LNCaP clone FGC (cell line): ENCODE data around the gene RELL1.

ENCODE experiments used
- DNase-seq: peaks from one replicate; pipeline ENCODE4 v3.0.0-alpha.2; 2011; ENCODE audit warnings: low read depth
- H3K4me3 ChIP-seq: 2 replicates; pipeline ENCODE4 v1.5.1; 2011; ENCODE audit warnings: mild to moderate bottlenecking, low read depth, low read length, control low read depth
- TF ChIP-seq, protein P1 (sequence below): IDR thresholded peaks from 2 replicates; pipeline ENCODE4 v1.5.1; 2012; ENCODE audit warnings: mild to moderate bottlenecking; ENCODE audit not compliant: control insufficient read depth, insufficient read depth; ENCODE audit errors: extremely low read depth

The RELL1 gene

DNA sequence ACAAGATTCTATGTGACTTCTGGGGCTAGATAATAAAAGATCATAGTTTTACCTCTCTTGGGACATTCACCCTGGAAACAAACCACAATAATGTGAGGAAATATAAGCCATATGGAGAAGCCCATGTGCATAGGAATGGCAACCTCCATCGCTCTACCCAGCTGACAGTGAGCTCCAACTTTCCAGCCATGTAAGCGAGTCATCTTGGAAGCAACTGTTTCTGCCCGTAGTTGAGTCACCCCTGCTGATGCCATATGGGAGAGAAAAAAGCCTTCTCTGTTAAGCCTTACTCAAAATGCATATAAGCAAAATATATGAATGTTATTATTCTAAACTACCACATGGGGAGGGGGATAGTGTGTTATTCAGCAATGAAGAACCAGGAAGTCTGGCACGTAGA is 31.4 kb upstream of the RELL1 start:
- H3K4me3 ChIP-seq = no peak overlapping the region
- TF ChIP-seq, protein P1, sequence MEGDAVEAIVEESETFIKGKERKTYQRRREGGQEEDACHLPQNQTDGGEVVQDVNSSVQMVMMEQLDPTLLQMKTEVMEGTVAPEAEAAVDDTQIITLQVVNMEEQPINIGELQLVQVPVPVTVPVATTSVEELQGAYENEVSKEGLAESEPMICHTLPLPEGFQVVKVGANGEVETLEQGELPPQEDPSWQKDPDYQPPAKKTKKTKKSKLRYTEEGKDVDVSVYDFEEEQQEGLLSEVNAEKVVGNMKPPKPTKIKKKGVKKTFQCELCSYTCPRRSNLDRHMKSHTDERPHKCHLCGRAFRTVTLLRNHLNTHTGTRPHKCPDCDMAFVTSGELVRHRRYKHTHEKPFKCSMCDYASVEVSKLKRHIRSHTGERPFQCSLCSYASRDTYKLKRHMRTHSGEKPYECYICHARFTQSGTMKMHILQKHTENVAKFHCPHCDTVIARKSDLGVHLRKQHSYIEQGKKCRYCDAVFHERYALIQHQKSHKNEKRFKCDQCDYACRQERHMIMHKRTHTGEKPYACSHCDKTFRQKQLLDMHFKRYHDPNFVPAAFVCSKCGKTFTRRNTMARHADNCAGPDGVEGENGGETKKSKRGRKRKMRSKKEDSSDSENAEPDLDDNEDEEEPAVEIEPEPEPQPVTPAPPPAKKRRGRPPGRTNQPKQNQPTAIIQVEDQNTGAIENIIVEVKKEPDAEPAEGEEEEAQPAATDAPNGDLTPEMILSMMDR = no peak
- DNase-seq = no peak

DNA sequence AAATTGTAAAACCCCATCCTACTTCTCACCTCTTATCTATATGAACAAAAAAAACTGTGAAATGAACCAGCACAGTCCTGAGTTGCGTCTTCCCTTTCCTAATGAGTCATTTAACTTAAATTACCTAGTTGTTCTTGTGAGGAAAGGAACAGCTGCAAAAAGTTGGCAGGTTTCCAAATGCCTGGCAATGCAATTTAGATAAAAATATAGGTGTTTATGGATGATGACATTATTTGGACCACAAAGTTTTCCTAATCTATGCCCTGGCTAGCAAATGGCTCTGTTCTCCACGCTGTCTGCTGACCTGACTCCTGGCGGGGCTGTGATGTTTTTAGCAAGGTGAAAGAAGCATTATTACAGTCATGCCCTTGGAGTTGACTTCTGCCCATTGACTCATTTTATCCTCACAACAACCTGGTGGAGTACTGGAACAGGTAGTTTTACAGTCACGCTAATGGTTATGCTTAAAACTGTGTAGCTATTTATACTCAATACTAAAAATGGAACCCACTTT is 29.8 kb upstream of the RELL1 start:
- no peak overlapping the region for H3K4me3 ChIP-seq
- TF ChIP-seq, protein P1 = no peak
- DNase-seq = no peak

DNA sequence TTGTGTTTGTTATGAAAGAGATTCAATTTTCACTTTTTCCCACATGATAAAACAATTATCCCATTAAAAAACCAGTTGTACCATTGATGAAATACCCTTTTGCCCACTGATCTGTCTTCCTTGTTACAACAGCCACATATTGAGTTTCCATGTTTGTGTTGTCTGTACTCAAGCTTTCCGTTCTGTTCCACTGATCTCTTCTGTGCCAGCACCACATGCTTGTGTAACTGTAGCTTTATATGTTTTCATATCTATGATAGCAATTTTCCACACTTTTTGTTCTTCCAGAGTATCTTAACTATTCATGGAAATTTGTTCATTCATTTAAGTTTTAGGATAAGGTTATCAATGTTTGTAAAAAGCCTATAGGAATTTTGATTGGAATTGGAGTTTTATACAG is 24.3 kb upstream of the RELL1 start:
- no peak for DNase-seq
- no peak overlapping the region for H3K4me3 ChIP-seq
- TF ChIP-seq, protein P1 = no peak

DNA sequence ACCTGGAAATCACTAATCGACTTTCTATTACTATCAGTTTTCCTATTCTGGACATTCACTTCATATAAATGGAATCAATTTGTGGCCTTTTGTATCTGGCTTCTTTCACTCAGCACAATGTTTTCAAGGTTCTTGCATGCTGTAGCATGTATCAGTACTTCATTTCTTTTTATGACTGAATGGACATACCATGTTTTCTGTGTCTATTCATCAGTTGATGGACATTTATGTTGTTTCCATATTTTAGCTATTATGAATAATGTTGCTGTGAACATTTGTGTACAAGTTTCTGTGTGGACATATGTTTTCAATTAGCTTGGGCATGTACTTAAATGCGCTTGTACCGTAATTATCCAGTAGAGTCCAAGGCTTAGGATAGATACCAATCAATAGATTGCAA is 19.9 kb upstream of the RELL1 start:
- no peak overlapping the region for H3K4me3 ChIP-seq
- TF ChIP-seq, protein P1 = no peak
- no peak for DNase-seq

DNA sequence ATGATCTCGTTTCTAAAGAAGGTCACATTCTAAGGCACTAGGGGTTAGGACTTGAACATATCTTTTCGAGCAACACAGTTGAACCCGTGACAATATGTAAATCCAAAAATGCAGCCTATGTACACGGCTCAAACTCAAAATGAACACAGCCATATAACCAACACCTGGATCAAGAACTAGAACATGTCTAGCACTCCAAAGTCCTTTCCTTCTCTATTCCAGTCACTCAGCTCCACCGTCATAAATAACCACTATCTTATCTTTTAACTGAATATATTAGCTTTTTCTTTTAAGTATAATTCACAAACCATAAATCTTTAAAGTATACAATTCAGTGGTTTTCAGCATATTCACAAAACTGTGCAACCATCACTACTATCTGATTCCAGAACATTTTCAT is 19.4 kb upstream of the RELL1 start:
- no peak overlapping the region for H3K4me3 ChIP-seq
- TF ChIP-seq, protein P1 = no peak
- no peak for DNase-seq

DNA sequence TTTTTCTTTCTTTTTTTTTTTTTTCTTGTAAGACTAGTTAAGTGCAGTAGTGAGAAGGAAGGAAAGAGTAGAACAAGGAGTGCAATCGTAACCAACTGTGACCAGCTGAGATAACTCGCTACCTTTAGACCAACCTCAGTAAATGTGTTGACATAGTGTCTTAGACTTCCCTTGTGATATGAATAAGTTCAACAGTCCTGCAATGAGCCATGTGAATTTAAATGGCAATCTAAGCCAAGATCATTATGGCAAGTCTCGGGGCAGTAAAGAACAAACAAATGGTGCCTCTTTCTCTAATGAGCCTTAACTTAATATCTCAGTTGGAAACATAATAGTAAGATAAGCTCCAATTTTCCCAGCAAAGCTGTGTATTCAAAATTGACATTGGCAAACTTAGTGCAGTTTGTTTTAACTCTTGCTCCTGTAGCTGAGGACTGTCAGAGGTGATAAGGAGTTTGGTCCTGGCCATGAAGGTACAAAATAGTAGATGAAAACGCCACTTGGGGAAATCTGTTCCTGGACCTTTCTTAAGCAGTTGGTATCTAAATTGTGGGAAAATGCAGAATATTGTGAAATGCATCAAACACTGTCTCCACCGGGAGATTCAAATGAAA is 13.8 kb upstream of the RELL1 start:
- TF ChIP-seq, protein P1 = no peak
- no peak overlapping the region for H3K4me3 ChIP-seq
- DNase-seq = no peak

DNA sequence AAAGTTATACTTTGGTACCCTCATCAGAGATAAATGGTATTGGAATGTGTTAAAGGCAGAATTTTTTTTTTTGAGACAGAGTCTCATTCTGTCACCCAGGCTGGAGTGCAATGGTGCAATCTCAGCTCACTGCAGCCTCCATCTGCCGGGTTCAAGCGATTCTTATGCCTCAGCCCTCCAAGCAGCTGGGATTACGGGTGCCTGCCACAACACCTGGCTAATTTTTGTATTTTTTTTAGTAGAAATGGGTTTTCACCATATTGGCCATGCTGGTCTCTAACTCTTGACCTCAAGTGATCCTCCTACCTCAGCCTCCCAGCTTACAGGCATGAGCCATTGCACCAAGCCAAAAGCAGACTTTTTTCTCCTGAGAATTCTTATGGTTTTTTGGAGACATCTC is 11.4 kb upstream of the RELL1 start:
- TF ChIP-seq, protein P1 = no peak
- no peak overlapping the region for H3K4me3 ChIP-seq
- DNase-seq = no peak
